Mesenchymal stem cell (in vitro differentiated cells and primary cell): ENCODE measurements around the gene IPCEF1.
A peak's percentile ranks its signal among the peaks of the same experiment; 100 is the strongest.

Experiments
- DNase-seq: peaks from one replicate; pipeline ENCODE4 v3.0.0-alpha.2; 2013
- H2AFZ ChIP-seq: one replicate; pipeline ENCODE4 v1.6.1; 2013; ENCODE audit warnings: low read depth, mild to moderate bottlenecking, control low read depth, inconsistent platforms, low read length, moderate library complexity
- H2AK5ac ChIP-seq: 2 replicates; pipeline ENCODE4 v1.6.1; 2013; ENCODE audit warnings: low read length, moderate library complexity, mild to moderate bottlenecking, inconsistent platforms; ENCODE audit not compliant: severe bottlenecking
- H2BK120ac ChIP-seq: one replicate; pipeline ENCODE4 v1.6.1; 2013; ENCODE audit warnings: low read depth, mild to moderate bottlenecking, inconsistent platforms, low read length, moderate library complexity
- H2BK12ac ChIP-seq, 2 experiments: one replicate each; pipeline ENCODE4 v1.6.1; 2013; ENCODE audit warnings: inconsistent platforms in 2 of 2, low read length in 2 of 2, mild to moderate bottlenecking in 2 of 2, moderate library complexity in 2 of 2, control low read depth in 1 of 2
- H2BK15ac ChIP-seq: one replicate; pipeline ENCODE4 v1.6.1; 2013; ENCODE audit warnings: mild to moderate bottlenecking, low read depth, inconsistent platforms; ENCODE audit not compliant: poor library complexity, severe bottlenecking
- H2BK5ac ChIP-seq: 2 replicates; pipeline ENCODE4 v1.6.1; 2013; ENCODE audit warnings: low read depth, mild to moderate bottlenecking, low read length, control low read depth, inconsistent platforms; ENCODE audit not compliant: poor library complexity, severe bottlenecking
- H3K14ac ChIP-seq, 2 experiments: one replicate each; pipeline ENCODE4 v1.6.1; 2013; ENCODE audit warnings: inconsistent platforms in 2 of 2, low read length in 2 of 2, control low read depth in 1 of 2, mild to moderate bottlenecking in 1 of 2, moderate library complexity in 1 of 2
- H3K18ac ChIP-seq, 2 experiments: one replicate each; pipeline ENCODE4 v1.6.1; 2013; ENCODE audit warnings: inconsistent platforms in 2 of 2, low read length in 2 of 2, control low read depth in 1 of 2, low read depth in 1 of 2, mild to moderate bottlenecking in 1 of 2
- H3K23ac ChIP-seq, 2 experiments: one replicate each; pipeline ENCODE4 v1.6.1; 2013; ENCODE audit warnings: inconsistent platforms in 2 of 2, low read length in 2 of 2, mild to moderate bottlenecking in 2 of 2, moderate library complexity in 2 of 2, control low read depth in 1 of 2
- H3K27ac ChIP-seq: 2 replicates; pipeline ENCODE4 v1.5.1; 2013; ENCODE audit warnings: mild to moderate bottlenecking, moderate library complexity, low read length, control low read depth, inconsistent platforms; ENCODE audit not compliant: poor library complexity, severe bottlenecking
- H3K27me3 ChIP-seq, 2 experiments: 2 replicates each; pipeline versions ENCODE4 v1.6.1 to v1.7.0; 2013; ENCODE audit warnings: low read length in 2 of 2, mild to moderate bottlenecking in 2 of 2, moderate library complexity in 2 of 2, control low read depth in 1 of 2, inconsistent platforms in 1 of 2; ENCODE audit not compliant: control insufficient read depth in 1 of 2, insufficient read depth in 1 of 2
- H3K36me3 ChIP-seq, 2 experiments: 2 replicates each; pipeline versions ENCODE4 v1.6.1 to v1.7.0; 2013; ENCODE audit warnings: low read length in 2 of 2, control low read depth in 1 of 2, inconsistent platforms in 1 of 2, low read depth in 1 of 2, mild to moderate bottlenecking in 1 of 2; ENCODE audit not compliant: insufficient read depth in 2 of 2, control insufficient read depth in 1 of 2
- H3K4ac ChIP-seq, 2 experiments: one replicate each; pipeline ENCODE4 v1.6.1; 2013; ENCODE audit warnings: inconsistent platforms in 2 of 2, low read length in 2 of 2, mild to moderate bottlenecking in 2 of 2, moderate library complexity in 2 of 2, control low read depth in 1 of 2, low read depth in 1 of 2
- H3K4me1 ChIP-seq: 2 replicates; pipeline ENCODE4 v1.6.1; 2013; ENCODE audit warnings: low read depth, low read length, control low read depth; ENCODE audit not compliant: control insufficient read depth, insufficient read depth
- H3K4me2 ChIP-seq: 2 replicates; pipeline ENCODE4 v1.6.1; 2013; ENCODE audit warnings: low read length, mild to moderate bottlenecking, inconsistent platforms; ENCODE audit not compliant: poor library complexity, severe bottlenecking
- H3K4me3 ChIP-seq, 2 experiments: 2 replicates each; pipeline versions ENCODE4 v1.5.1 to v1.7.0; 2013; ENCODE audit warnings: low read length in 2 of 2, mild to moderate bottlenecking in 2 of 2, control low read depth in 1 of 2, low read depth in 1 of 2; ENCODE audit not compliant: insufficient read depth in 1 of 2
- H3K79me1 ChIP-seq: replicated peaks from 2 replicates; pipeline ENCODE4 v1.6.1; 2013; ENCODE audit warnings: mild to moderate bottlenecking, control low read depth, low read length, inconsistent platforms; ENCODE audit not compliant: poor library complexity, severe bottlenecking
- H3K9ac ChIP-seq: 2 replicates; pipeline ENCODE4 v1.7.0; 2013; ENCODE audit warnings: mild to moderate bottlenecking, low read length, moderate library complexity
- H3K9me3 ChIP-seq: 2 replicates; pipeline ENCODE4 v1.7.0; 2013; ENCODE audit warnings: mild to moderate bottlenecking, low read length; ENCODE audit not compliant: control insufficient read depth
- H4K8ac ChIP-seq: one replicate; pipeline ENCODE4 v1.6.1; 2013; ENCODE audit warnings: inconsistent platforms, mild to moderate bottlenecking, low read length, moderate library complexity
- H4K91ac ChIP-seq: one replicate; pipeline ENCODE4 v1.6.1; 2013; ENCODE audit warnings: mild to moderate bottlenecking, low read length, inconsistent platforms
- WGBS: methylation state at CpG from one replicate; pipeline ENCODE4 v1.1.7; 2013; ENCODE audit warnings: mixed read lengths; 5-methylcytosine and 5-hydroxymethylcytosine counted together

IPCEF1 gene

GRCh38 chr6:154356113-154356512 is 490 bp downstream of the IPCEF1 start:
- H4K8ac ChIP-seq = no peak overlapping the region
- H3K27ac ChIP-seq = no peak overlapping the region
- H3K18ac ChIP-seq = no peak overlapping the region
- H2BK12ac ChIP-seq = no peak overlapping the region
- no peak overlapping the region for H3K4me3 ChIP-seq
- peaks cover 2% of the 10 kb centered on the region for H3K4me1 ChIP-seq
- no peak overlapping the region for H3K9ac ChIP-seq
- no peaks in the 10 kb centered on the region for H3K9me3 ChIP-seq
- no peak overlapping the region for H2AK5ac ChIP-seq
- 100% methylated on average over 2 of the region's 2 CpGs for WGBS
- no peak overlapping the region for H2BK5ac ChIP-seq
- H4K91ac ChIP-seq = no peak overlapping the region
- H2BK15ac ChIP-seq = no peak overlapping the region
- no peak overlapping the region for H2BK120ac ChIP-seq
- no peak overlapping the region for H3K14ac ChIP-seq
- H3K23ac ChIP-seq = no peak overlapping the region
- no peak for DNase-seq
- no peak overlapping the region for H3K4ac ChIP-seq
- H3K79me1 ChIP-seq = no peaks in the 10 kb centered on the region
- H3K27me3 ChIP-seq = no peaks in the 10 kb centered on the region
- H2AFZ ChIP-seq = no peak overlapping the region
- H3K36me3 ChIP-seq = no peaks in the 10 kb centered on the region
- no peak overlapping the region for H3K4me2 ChIP-seq

GRCh38 chr6:154354265-154354777 is 2.3 kb downstream of the IPCEF1 start:
- Histone ChIP-seq H3K9ac (no peak overlapping the region), H2AK5ac (no peak overlapping the region), H3K4me3 (no peak overlapping the region), H3K27ac (no peak overlapping the region), H4K8ac (no peak overlapping the region), H3K4me1 (no peaks in the 10 kb centered on the region), H3K79me1 (no peaks in the 10 kb centered on the region), H3K9me3 (no peaks in the 10 kb centered on the region), H3K27me3 (no peaks in the 10 kb centered on the region), H2BK120ac (no peak overlapping the region), H3K4ac (no peak overlapping the region), H2BK5ac (no peak overlapping the region), H3K36me3 (no peaks in the 10 kb centered on the region), H2BK12ac (peak overlapping the region in 1 of 2 experiments; percentile 24), H3K4me2 (no peak overlapping the region), H3K23ac (no peak overlapping the region), H2BK15ac (no peak overlapping the region), H3K14ac (no peak overlapping the region), H3K18ac (no peak overlapping the region), H4K91ac (peak overlapping the region; percentile 58), H2AFZ (no peak overlapping the region)
- no peak for DNase-seq
- WGBS = 96% methylated on average over 8 of the region's 8 CpGs

GRCh38 chr6:154353626-154354025 is 3.0 kb downstream of the IPCEF1 start:
- no CpG with 5 or more reads among the region's 1 CpG for WGBS
- H2BK120ac ChIP-seq = no peak overlapping the region
- no peaks in the 10 kb centered on the region for H3K9me3 ChIP-seq

GRCh38 chr6:154352898-154353585 is 3.6 kb downstream of the IPCEF1 start:
- Histone ChIP-seq H3K9me3 (no peaks in the 10 kb centered on the region), H2BK12ac (no peak overlapping the region), H2AK5ac (no peak overlapping the region), H2BK15ac (no peak overlapping the region), H3K23ac (no peak overlapping the region), H3K14ac (no peak overlapping the region), H4K8ac (no peak overlapping the region), H3K79me1 (no peaks in the 10 kb centered on the region), H3K27me3 (no peaks in the 10 kb centered on the region), H2BK5ac (no peak overlapping the region), H3K36me3 (no peaks in the 10 kb centered on the region), H2AFZ (no peak overlapping the region), H3K9ac (no peak overlapping the region), H3K4me2 (no peak overlapping the region), H3K4ac (no peak overlapping the region), H3K27ac (no peak overlapping the region), H3K4me3 (no peak overlapping the region), H3K18ac (no peak overlapping the region), H3K4me1 (no peaks in the 10 kb centered on the region), H4K91ac (no peak overlapping the region), H2BK120ac (no peak overlapping the region)
- WGBS = 75% methylated on average over 12 of the region's 15 CpGs
- peak; percentile 8 for DNase-seq

More at GRCh38 chr6:154353626-154354025, 3.0 kb downstream of the IPCEF1 start:
- Histone ChIP-seq H2AK5ac (no peak overlapping the region), H3K4me1 (no peaks in the 10 kb centered on the region), H4K91ac (no peak overlapping the region), H3K36me3 (no peaks in the 10 kb centered on the region), H2BK5ac (no peak overlapping the region), H3K4me3 (no peak overlapping the region), H3K27me3 (no peaks in the 10 kb centered on the region), H3K23ac (no peak overlapping the region), H2BK12ac (no peak overlapping the region), H3K27ac (no peak overlapping the region), H3K4me2 (no peak overlapping the region), H2AFZ (no peak overlapping the region), H3K79me1 (no peaks in the 10 kb centered on the region), H2BK15ac (no peak overlapping the region), H3K9ac (no peak overlapping the region), H3K18ac (no peak overlapping the region), H3K14ac (no peak overlapping the region), H3K4ac (no peak overlapping the region), H4K8ac (no peak overlapping the region)
- no peak for DNase-seq
